ENCODE results near the gene PI3.

DNA sequence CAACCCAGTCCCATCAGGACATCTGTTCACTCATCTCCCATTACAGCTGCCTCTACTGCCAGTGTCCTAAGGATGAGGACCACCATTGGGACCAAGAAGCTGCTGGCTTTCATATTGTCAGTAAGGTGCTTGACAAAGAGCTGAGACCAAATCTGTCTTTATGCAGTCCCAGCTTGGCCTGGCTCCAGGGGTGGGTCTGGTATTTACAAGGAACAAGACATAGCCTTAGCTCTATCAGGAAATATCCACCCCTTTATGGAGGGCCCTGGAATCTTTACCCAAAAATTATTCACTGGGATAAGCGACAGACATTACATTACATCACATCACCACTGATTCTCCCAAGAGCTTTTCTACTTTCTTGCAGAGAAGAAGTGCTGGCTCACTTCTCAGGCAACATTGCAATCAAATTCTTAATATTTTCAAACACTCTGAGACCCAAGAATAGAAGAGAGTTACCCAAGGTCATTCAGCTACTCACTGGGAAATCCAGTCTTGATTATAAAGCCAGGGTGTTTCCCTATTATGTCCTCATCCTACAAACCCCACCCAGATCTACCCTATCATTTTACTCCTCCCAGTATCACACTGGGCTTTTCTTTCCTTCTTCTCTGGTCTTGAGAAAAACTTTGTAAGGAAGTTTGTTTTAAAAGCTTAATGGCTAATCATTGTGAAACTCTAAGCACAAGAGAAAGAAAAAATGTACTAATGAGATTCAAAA is 11.5 kb upstream of the PI3 start:
- TF ChIP-seq, protein P1, sequence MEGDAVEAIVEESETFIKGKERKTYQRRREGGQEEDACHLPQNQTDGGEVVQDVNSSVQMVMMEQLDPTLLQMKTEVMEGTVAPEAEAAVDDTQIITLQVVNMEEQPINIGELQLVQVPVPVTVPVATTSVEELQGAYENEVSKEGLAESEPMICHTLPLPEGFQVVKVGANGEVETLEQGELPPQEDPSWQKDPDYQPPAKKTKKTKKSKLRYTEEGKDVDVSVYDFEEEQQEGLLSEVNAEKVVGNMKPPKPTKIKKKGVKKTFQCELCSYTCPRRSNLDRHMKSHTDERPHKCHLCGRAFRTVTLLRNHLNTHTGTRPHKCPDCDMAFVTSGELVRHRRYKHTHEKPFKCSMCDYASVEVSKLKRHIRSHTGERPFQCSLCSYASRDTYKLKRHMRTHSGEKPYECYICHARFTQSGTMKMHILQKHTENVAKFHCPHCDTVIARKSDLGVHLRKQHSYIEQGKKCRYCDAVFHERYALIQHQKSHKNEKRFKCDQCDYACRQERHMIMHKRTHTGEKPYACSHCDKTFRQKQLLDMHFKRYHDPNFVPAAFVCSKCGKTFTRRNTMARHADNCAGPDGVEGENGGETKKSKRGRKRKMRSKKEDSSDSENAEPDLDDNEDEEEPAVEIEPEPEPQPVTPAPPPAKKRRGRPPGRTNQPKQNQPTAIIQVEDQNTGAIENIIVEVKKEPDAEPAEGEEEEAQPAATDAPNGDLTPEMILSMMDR (IDR thresholded peaks at IDR 0.05), result no peak
- no peak for TF ChIP-seq POLR2A (IDR thresholded peaks at IDR 0.05)
